Skeletal muscle tissue (tissue), 4 donors: ENCODE measurements around the gene BAD. TPM values are rescaled to one million over a fixed set of nuclear protein-coding genes. Genes with fewer than 3 reads are reported as not detected.

Experiments used
- H3K27ac ChIP-seq: one replicate; pipeline ENCODE4 v1.7.0; 2013; ENCODE audit warnings: mild to moderate bottlenecking, low read depth, low read length, inconsistent platforms
- H3K27me3 ChIP-seq, 3 donors: one replicate each; pipeline ENCODE4 v1.7.0; 2013; ENCODE audit warnings: low read length in 3 of 3; ENCODE audit not compliant: control insufficient read depth in 3 of 3, insufficient read depth in 3 of 3
- H3K36me3 ChIP-seq, 3 donors: one replicate each; pipeline ENCODE4 v1.7.0; 2013; ENCODE audit warnings: low read length in 3 of 3; ENCODE audit not compliant: control insufficient read depth in 3 of 3, insufficient read depth in 3 of 3
- H3K4me1 ChIP-seq, 3 donors: one replicate each; pipeline ENCODE4 v1.7.0; 2013; ENCODE audit warnings: low read length in 3 of 3, mild to moderate bottlenecking in 3 of 3; ENCODE audit not compliant: control insufficient read depth in 3 of 3, insufficient read depth in 3 of 3
- H3K4me3 ChIP-seq, 3 donors: one replicate each; pipeline ENCODE4 v1.7.0; 2013; ENCODE audit warnings: low read length in 3 of 3
- H3K9ac ChIP-seq, 3 donors: one replicate each; pipeline ENCODE4 v1.7.0; 2013; ENCODE audit warnings: low read length in 3 of 3, mild to moderate bottlenecking in 3 of 3, moderate library complexity in 2 of 3, low read depth in 1 of 3
- H3K9me3 ChIP-seq, 3 donors: one replicate each; pipeline ENCODE4 v1.7.0; 2013; ENCODE audit warnings: low read length in 3 of 3; ENCODE audit not compliant: control insufficient read depth in 3 of 3
- total RNA-seq: library from RNA; depleted of rRNA; stranded (reverse); fragments of >200 nt; gene quantifications from one replicate; pipeline ENCODE4 v1.2.3, GENCODE V29; 2014
- donor health status: Osteomylitis.

The BAD gene
- total RNA-seq, 1 donor from 2014 or later: 23.5 TPM

- Histone ChIP-seq H3K27me3 (no peaks in the 10 kb centered on the region), H3K27ac (no peak overlapping the region), H3K4me3 (no peak overlapping the region), H3K36me3 (peaks cover 15 to 17% (median 16%) of the 10 kb centered on the region in 3 donors), H3K4me1 (peaks cover 8 to 12% (median 8%) of the 10 kb centered on the region in 3 donors), H3K9ac (no peak overlapping the region), H3K9me3 (no peaks in the 10 kb centered on the region)
These were observed 38.4 kb upstream of the BAD start for GRCh38 chr11:64322925-64323260.

DNA sequence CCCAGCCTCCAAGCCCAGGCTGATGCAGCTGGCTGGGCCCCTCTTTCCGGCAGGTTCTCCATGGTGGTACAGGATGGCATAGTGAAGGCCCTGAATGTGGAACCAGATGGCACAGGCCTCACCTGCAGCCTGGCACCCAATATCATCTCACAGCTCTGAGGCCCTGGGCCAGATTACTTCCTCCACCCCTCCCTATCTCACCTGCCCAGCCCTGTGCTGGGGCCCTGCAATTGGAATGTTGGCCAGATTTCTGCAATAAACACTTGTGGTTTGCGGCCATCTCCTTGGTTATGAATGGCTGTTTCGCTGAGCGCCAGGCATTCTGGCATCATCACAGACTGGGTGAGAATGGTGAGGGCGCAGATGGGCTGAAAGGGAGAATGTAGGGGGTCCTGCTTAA is 37.1 kb upstream of the BAD start:
- Histone ChIP-seq H3K36me3 (peaks cover 15 to 17% (median 16%) of the 10 kb centered on the region in 3 donors), H3K9ac (no peak overlapping the region), H3K9me3 (no peaks in the 10 kb centered on the region), H3K4me1 (peaks cover 13 to 23% (median 15%) of the 10 kb centered on the region in 3 donors), H3K4me3 (no peak overlapping the region), H3K27me3 (no peaks in the 10 kb centered on the region), H3K27ac (no peak overlapping the region)

- no peak overlapping the region for H3K4me3 ChIP-seq
- H3K27ac ChIP-seq: no peak overlapping the region
- H3K9ac ChIP-seq: no peak overlapping the region
- H3K4me1 ChIP-seq: peaks cover 18 to 28% (median 20%) of the 10 kb centered on the region in 3 donors
- H3K36me3 ChIP-seq: peaks cover 15 to 20% (median 19%) of the 10 kb centered on the region in 3 donors
- no peaks in the 10 kb centered on the region for H3K9me3 ChIP-seq
- no peaks in the 10 kb centered on the region for H3K27me3 ChIP-seq
These were observed 36.6 kb upstream of the BAD start for GRCh38 chr11:64321026-64321425.

- Histone ChIP-seq H3K27me3 (no peaks in the 10 kb centered on the region), H3K27ac (no peak overlapping the region), H3K4me3 (no peak overlapping the region), H3K9me3 (no peaks in the 10 kb centered on the region), H3K4me1 (peaks cover 18 to 33% (median 21%) of the 10 kb centered on the region in 3 donors), H3K9ac (no peak overlapping the region), H3K36me3 (peaks cover 19 to 24% (median 21%) of the 10 kb centered on the region in 3 donors)
These were observed 36.1 kb upstream of the BAD start for GRCh38 chr11:64320556-64320955.

GRCh38 chr11:64318766-64319761 is 34.6 kb upstream of the BAD start:
- H3K9ac ChIP-seq: peak overlapping the region; percentile 89 to 96 (median 94)

GRCh38 chr11:64317961-64318765 is 33.7 kb upstream of the BAD start, which contains the start of gene PRDX5:
Gene PRDX5 (plus strand): TSS chr11:64318121. CDS start chr11:64318216, 95 bp downstream.
- peaks cover 29 to 49% (median 36%) of the 10 kb centered on the region in 3 donors for H3K4me1 ChIP-seq
- H3K27me3 ChIP-seq: no peaks in the 10 kb centered on the region
- H3K4me3 ChIP-seq: peak within 1 kb of the TSS; percentile 87 to 95 (median 95)
- H3K9ac ChIP-seq: peak within 1 kb of the TSS; percentile 92 to 97 (median 96)
- no peaks in the 10 kb centered on the region for H3K9me3 ChIP-seq
- peak within 1 kb of the TSS; percentile 99 for H3K27ac ChIP-seq
- H3K36me3 ChIP-seq: peaks cover 29 to 37% (median 32%) of the 10 kb centered on the region in 3 donors

More at GRCh38 chr11:64318766-64319761, 34.6 kb upstream of the BAD start:
- Histone ChIP-seq H3K27ac (peak overlapping the region; percentile 99), H3K9me3 (no peaks in the 10 kb centered on the region), H3K27me3 (no peaks in the 10 kb centered on the region), H3K4me3 (peak overlapping the region; percentile 87 to 95 (median 95)), H3K4me1 (peaks cover 20 to 40% (median 27%) of the 10 kb centered on the region in 3 donors), H3K36me3 (peaks cover 28 to 37% (median 32%) of the 10 kb centered on the region in 3 donors)

DNA sequence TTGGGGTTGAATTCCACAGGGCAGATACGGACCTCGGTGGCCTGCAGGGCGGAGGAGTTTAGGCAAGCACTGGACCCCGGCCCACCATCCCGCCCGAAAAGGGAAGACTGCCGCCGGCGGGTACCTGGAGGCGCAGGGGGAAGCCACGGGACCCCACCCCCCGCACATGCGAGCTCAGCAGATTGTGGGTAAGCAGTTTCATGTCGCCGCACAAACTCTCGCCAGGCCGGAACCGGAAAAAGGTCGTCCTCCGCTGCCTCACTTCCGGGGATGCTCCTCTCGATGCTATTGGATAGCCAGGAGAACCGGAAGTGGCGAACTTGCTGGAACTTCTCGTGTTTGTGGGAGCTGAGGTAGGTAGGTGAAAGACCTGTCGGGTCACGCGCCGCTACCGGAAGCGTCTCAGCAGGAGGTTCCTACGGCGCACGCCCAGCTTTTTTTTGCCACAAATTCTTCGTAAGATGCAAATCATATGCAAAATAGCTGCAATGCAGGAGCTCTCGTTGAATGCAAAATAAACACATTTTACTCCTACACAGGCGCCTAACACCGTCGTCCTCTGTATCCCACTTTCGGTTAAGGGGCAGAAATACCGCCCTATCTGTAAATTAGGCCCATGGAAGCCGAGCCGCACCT is 33.0 kb upstream of the BAD start, which contains the start of gene TRMT112:
TSS of gene TRMT112 (minus strand) at position 235 of the 636 bp plus-strand sequence. CDS start at position 202, 33 bp downstream.
- Histone ChIP-seq H3K36me3 (peaks cover 25 to 31% (median 27%) of the 10 kb centered on the region in 3 donors), H3K9ac (peak within 1 kb of the TSS; percentile 92 to 97 (median 96)), H3K27me3 (no peaks in the 10 kb centered on the region), H3K27ac (peak within 1 kb of the TSS; percentile 99), H3K9me3 (no peaks in the 10 kb centered on the region), H3K4me1 (peaks cover 36 to 56% (median 43%) of the 10 kb centered on the region in 3 donors), H3K4me3 (peak within 1 kb of the TSS; percentile 87 to 95 (median 95))

GRCh38 chr11:64316672-64317324 is 32.3 kb upstream of the BAD start:
- H3K27ac ChIP-seq: peak overlapping the region; percentile 99
- H3K9me3 ChIP-seq: no peaks in the 10 kb centered on the region
- H3K36me3 ChIP-seq: peaks cover 22 to 27% (median 27%) of the 10 kb centered on the region in 3 donors
- H3K4me1 ChIP-seq: peaks cover 36 to 58% (median 45%) of the 10 kb centered on the region in 3 donors
- peak overlapping the region; percentile 87 to 95 (median 95) for H3K4me3 ChIP-seq
- peak overlapping the region; percentile 92 to 97 (median 96) for H3K9ac ChIP-seq
- no peaks in the 10 kb centered on the region for H3K27me3 ChIP-seq
